Ovary (tissue), 9 donors: ENCODE data around the gene TNS3. TPM values are rescaled to one million over a fixed set of nuclear protein-coding genes. Genes with fewer than 3 reads are reported as not detected.

Experiments
- DNase-seq, 5 donors: peaks; one replicate each; pipeline ENCODE4 v3.0.0-alpha.2; 2019 to 2020
- H3K27ac ChIP-seq, 2 donors: fragments of 200-600 bp; one replicate each; pipeline versions ENCODE4 v1.5.1 to v1.8.0; 2019 to 2022
- H3K27me3 ChIP-seq: fragments of 200-600 bp; one replicate; pipeline ENCODE4 v1.8.0; 2022
- H3K36me3 ChIP-seq: fragments of 200-600 bp; sonication (generic); one replicate; pipeline ENCODE4 v1.5.1; 2019
- H3K4me1 ChIP-seq: one replicate; pipeline ENCODE4 v1.8.1; 2013; ENCODE audit warnings: mild to moderate bottlenecking, moderate library complexity; ENCODE audit not compliant: insufficient read depth
- H3K4me3 ChIP-seq: fragments of 200-600 bp; sonication (generic); one replicate; pipeline ENCODE4 v1.5.1; 2017
- H3K9me3 ChIP-seq, 2 donors: fragments of 200-600 bp in 1 of 2; sonication (generic) in 1 of 2; one replicate each; pipeline versions ENCODE4 v1.5.1 to v1.8.1; 2013 to 2019; ENCODE audit warnings: mild to moderate bottlenecking in 1 of 2, moderate library complexity in 1 of 2
- EP300 ChIP-seq: sonication (generic); formaldehyde crosslinking; IDR thresholded peaks from one replicate; pipeline ENCODE4 v1.6.1; 2017; ENCODE audit warnings: antibody characterized with exemption
- POLR2A ChIP-seq: fragments of 450-650 bp; IDR thresholded peaks from one replicate; pipeline ENCODE4 v1.6.1; 2017; ENCODE audit warnings: antibody characterized with exemption, mild to moderate bottlenecking, moderate library complexity
- WGBS, 3 donors: extraction: QIAGEN DNeasy Blood & Tissue Kit in 1 of 3; methylation state at CpG; one replicate each; pipeline versions ENCODE4 v1.1.5 to v1.1.7; 2013 to 2017; 5-methylcytosine and 5-hydroxymethylcytosine counted together
- intact Hi-C, 4 donors: fragments of 100-400 bp; cut with DNase I; formaldehyde crosslinking; loops; one replicate each; pipeline versions ENCODE4 v1.11.0 to v1.15.1; 2022 to 2023
- polyA plus RNA-seq, 2 donors: library from polyadenylated mRNA; stranded (reverse); fragments of 200-250 nt in 1 of 2; fragments of 350-450 nt in 1 of 2; fragmentation: Illumina TruSeq in 1 of 2; extraction: RNeasy Lipid Tissue Mini Kit (QIAGEN cat#74804) in 1 of 2; gene quantifications; one replicate each; pipeline ENCODE4 v1.2.3, GENCODE V29; 2013 to 2014
- total RNA-seq, 7 donors: library from RNA; depleted of rRNA in 2 of 7; stranded (reverse); fragments of >200 nt in 2 of 7; fragmentation: NEBNext Ultra II Directional in 3 of 7; extraction: Animal tissue kit (Norgen Biotek cat#: 25700) in 3 of 7; gene quantifications; one replicate each; pipeline versions ENCODE4 v1.1.0 to v1.2.4, GENCODE V29; 2016 to 2023
- TF ChIP-seq, protein P1 (sequence below), 3 donors: fragments of 450-650 bp in 2 of 3; fragments of 200-600 bp in 1 of 3; IDR thresholded peaks; one replicate each; pipeline versions ENCODE4 v1.5.1 to v1.8.0; 2016 to 2022; ENCODE audit warnings: antibody characterized with exemption in 3 of 3, mild to moderate bottlenecking in 1 of 3
- donor health status: DM: no; HTN: no; CAD: no; lungs with moderate emphysema.
- donor health status: DM: no; HTN: no; CAD: no.
- donor health status: Bipolar disorder and iron deficiency.
- donor health status: DM: yes; HTN: yes; CAD: no.
- donor health status: DM: no; HTN: no; CAD: no.
- donor health status: DM: yes; HTN: yes; CAD: no.

The TNS3 gene
- total and polyA plus RNA-seq, 9 donors: 36.6 to 137 (median 91.3) TPM

- H3K9me3 ChIP-seq: no peaks in the 10 kb centered on the region
- 96 to 99% (median 98%) methylated on average over 5 of the region's 5 CpGs for WGBS, 3 donors
- H3K27ac ChIP-seq: no peak overlapping the region
- H3K36me3 ChIP-seq: no peaks in the 10 kb centered on the region
- H3K4me3 ChIP-seq: no peak overlapping the region
- peaks cover 6% of the 10 kb centered on the region for H3K4me1 ChIP-seq
- no peaks in the 10 kb centered on the region for H3K27me3 ChIP-seq
- no peak for DNase-seq
- intact Hi-C loops: loop anchor here in 2 of 4 donors (10.0 kb wide), 2 partner anchors 168 to 862 kb away; no protein-coding TSS in a partner anchor
- TF ChIP-seq POLR2A (no peak), EP300 (no peak)
- TF ChIP-seq, protein P1, sequence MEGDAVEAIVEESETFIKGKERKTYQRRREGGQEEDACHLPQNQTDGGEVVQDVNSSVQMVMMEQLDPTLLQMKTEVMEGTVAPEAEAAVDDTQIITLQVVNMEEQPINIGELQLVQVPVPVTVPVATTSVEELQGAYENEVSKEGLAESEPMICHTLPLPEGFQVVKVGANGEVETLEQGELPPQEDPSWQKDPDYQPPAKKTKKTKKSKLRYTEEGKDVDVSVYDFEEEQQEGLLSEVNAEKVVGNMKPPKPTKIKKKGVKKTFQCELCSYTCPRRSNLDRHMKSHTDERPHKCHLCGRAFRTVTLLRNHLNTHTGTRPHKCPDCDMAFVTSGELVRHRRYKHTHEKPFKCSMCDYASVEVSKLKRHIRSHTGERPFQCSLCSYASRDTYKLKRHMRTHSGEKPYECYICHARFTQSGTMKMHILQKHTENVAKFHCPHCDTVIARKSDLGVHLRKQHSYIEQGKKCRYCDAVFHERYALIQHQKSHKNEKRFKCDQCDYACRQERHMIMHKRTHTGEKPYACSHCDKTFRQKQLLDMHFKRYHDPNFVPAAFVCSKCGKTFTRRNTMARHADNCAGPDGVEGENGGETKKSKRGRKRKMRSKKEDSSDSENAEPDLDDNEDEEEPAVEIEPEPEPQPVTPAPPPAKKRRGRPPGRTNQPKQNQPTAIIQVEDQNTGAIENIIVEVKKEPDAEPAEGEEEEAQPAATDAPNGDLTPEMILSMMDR (IDR thresholded peaks at IDR 0.05): no peak
Measured at GRCh38 chr7:47252675-47253074, 329.2 kb downstream of the TNS3 start.

DNA sequence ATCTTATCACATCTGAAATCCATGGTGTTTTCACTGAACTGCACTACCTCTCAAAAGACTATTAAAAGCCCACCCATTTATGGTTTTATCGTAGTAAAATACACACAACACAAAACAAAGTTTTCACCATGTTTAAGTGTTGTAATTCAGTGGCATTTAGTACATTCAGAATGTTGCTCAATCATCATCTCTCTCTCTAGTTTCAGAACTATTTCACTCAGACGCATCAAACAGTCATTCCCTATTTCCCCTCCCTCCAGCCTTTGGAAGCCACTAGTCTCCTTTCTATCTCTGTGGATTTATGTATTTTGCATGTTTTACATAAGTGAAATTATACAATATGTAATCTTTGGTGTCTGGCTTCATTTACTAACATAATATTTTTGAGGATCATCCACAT is 332.6 kb downstream of the TNS3 start:
- H3K4me3 ChIP-seq: no peak overlapping the region
- DNase-seq: no peak
- intact Hi-C loops: loop anchor here (10.0 kb wide), 5 partner anchors 65 to 1335 kb away; partner anchors contain the start of gene IGFBP3 (in 1 of the 4)
- no peaks in the 10 kb centered on the region for H3K36me3 ChIP-seq
- no peaks in the 10 kb centered on the region for H3K9me3 ChIP-seq
- TF ChIP-seq, protein P1 (IDR thresholded peaks at IDR 0.05): no peak
- TF ChIP-seq POLR2A (no peak), EP300 (no peak)
- no peak overlapping the region for H3K27ac ChIP-seq
- no peaks in the 10 kb centered on the region for H3K27me3 ChIP-seq
- peaks cover 2% of the 10 kb centered on the region for H3K4me1 ChIP-seq
- WGBS, 3 donors: 83 to 92% (median 89%) methylated on average over 2 of the region's 2 CpGs

DNA sequence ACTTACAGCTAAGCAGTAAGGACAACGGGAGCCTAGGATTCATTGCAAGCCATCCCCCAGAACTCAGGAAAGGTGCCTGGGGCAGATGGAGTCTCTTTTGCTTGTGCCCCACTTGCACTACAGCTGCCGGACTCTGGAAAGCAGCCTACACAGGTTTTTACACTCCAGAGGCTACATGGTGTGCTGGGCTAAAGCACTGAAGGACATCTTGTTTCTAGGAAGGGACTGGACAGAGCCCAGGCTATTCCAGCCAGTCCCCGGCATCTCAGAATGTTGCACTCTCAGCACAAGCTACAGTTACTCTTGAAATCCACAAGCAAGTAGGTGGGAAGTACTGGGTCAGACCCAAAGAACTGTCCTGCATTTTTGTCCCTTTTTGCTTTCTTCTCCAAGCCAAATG is 333.1 kb downstream of the TNS3 start:
- no peak overlapping the region for H3K4me3 ChIP-seq

GRCh38 chr7:47247132-47247531 is 334.8 kb downstream of the TNS3 start:
- Histone ChIP-seq H3K9me3 (no peaks in the 10 kb centered on the region), H3K27me3 (no peaks in the 10 kb centered on the region), H3K4me1 (no peaks in the 10 kb centered on the region), H3K27ac (no peak overlapping the region), H3K36me3 (no peaks in the 10 kb centered on the region), H3K4me3 (no peak overlapping the region)
- WGBS, 3 donors: 72 to 78% (median 77%) methylated on average over 5 of the region's 5 CpGs
- DNase-seq: no peak
- intact Hi-C loops: loop anchor here (10.0 kb wide), 5 partner anchors 62 to 1332 kb away; partner anchors contain the start of gene IGFBP3 (in 1 of the 4)
- TF ChIP-seq, protein P1 (IDR thresholded peaks at IDR 0.05): no peak
- TF ChIP-seq POLR2A (no peak), EP300 (no peak)

More for the DNA sequence above, 333.1 kb downstream of the TNS3 start:
- no peak for TF ChIP-seq POLR2A
- TF ChIP-seq, protein P1 (IDR thresholded peaks at IDR 0.05): no peak
- TF ChIP-seq EP300: no peak
- H3K4me1 ChIP-seq: peaks cover 2% of the 10 kb centered on the region
- H3K27ac ChIP-seq: no peak overlapping the region
- H3K27me3 ChIP-seq: no peaks in the 10 kb centered on the region
- DNase-seq: no peak
- no peaks in the 10 kb centered on the region for H3K9me3 ChIP-seq
- intact Hi-C loops: loop anchor here (10.0 kb wide), 5 partner anchors 64 to 1334 kb away; partner anchors contain the start of gene IGFBP3 (in 1 of the 4)
- no peaks in the 10 kb centered on the region for H3K36me3 ChIP-seq
- WGBS, 3 donors: 56 to 76% (median 74%) methylated on average over 3 of the region's 3 CpGs
